RPMI8226 (cell line): ENCODE data around the gene FBN1.

Experiments used
- DNase-seq: peaks from one replicate; pipeline ENCODE4 v3.0.0-alpha.2; 2015

Gene FBN1

DNA sequence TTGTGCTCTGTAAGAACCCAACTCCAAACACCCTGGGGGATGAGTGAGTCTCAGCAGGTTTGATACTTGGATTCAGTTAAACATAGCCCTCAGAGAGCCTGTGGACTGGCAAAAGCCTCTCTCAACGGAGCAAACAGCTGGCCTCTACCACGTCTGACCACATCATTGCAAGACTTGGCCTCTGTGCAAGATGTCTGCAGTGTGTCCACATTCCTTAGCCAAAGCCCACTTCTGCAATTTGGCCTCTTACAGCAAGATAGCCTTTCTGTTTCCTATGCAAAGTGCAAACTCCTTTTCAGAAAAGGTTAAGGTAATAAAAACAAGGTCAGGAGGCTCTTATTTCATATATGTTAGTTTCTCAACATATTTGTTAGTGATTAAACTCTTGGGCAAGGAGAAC, 27.9 kb downstream of the FBN1 start:
- no peak for DNase-seq

DNA sequence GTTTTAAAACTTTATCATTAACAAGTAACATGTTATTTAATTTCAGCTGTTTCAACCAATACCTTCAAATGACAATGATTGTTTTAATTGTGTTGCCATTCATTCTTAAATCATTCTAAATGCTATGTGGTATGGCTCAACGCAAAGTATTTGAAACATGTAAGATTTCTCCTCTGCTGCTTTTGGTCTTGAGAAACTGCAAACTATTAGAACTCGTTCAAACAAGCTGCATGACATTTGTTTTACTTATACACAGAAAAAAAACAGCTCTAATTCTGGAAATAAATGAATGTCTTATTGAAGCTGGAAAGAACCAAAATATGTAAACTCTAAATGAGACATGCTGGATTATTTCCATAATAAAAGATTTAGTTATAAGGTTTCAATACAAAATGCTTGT, 29.3 kb downstream of the FBN1 start:
- DNase-seq, result no peak

GRCh38 chr15:48614051-48614450, 31.5 kb downstream of the FBN1 start:
- DNase-seq, result no peak

DNA sequence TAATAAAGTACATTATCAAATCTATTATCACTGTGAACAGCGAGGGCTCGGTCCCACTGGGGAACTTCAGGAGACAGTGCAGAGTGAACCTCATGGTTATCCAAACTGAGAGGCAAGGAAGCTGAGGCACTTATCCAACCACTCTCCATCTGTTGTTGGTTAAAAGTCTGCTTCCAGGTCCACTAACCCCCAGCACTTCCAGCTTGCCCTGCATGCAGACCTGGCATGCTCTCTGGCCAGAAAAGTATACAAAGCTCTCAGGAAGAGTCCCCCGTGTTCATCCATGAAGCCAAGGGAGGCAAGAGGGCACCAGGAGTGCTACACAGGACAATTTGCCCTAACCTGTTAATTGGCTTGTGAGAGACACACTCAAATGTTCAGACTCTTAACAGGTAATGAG, 36.0 kb downstream of the FBN1 start:
- DNase-seq, result no peak

GRCh38 chr15:48607846-48608245, 37.7 kb downstream of the FBN1 start:
- no peak for DNase-seq

- no peak for DNase-seq
Observed at GRCh38 chr15:48604567-48604966, 40.9 kb downstream of the FBN1 start.

DNA sequence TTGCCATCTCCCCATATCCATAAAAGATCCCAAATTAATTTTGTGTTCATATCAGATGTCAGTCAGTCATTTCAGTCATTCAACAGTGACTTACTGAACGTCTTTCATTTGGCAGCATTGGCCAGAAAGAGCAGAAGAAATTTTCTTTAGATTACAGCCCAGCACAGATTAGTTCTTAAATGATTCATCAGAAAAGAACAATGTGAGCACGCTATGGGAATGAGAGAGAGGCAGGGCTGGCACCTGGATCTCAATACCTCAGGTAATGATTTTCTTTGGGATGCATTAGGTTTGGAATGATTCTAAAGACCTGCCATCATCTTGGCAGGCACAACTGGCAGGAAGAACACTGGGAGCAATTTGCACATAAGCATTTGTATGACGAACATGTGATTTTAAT, 41.6 kb downstream of the FBN1 start:
- DNase-seq, result no peak

- peak; percentile 33 for DNase-seq
Observed at GRCh38 chr15:48603123-48603500, 42.4 kb downstream of the FBN1 start.

GRCh38 chr15:48602358-48603122, 43.0 kb downstream of the FBN1 start:
- DNase-seq, result no peak

DNA sequence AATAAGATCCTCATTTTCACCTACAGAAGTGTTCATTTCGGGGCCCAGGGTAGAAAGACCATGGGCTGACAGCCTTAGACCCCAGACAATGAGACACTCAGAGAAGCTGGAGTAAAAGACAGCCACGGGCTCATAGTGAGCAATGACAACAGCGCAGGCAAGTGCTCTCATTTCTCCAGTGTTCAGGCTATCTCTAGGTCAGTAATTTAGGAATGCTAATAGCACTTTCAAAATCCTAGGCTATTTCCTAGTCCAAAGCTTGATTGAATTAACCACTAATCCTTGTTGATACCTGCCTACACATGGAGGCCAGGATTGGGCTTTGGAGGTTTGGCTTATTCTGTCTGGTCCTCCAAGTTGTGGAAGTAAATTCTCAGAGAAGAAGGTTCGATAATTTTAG, 44.4 kb downstream of the FBN1 start:
- no peak for DNase-seq

DNA sequence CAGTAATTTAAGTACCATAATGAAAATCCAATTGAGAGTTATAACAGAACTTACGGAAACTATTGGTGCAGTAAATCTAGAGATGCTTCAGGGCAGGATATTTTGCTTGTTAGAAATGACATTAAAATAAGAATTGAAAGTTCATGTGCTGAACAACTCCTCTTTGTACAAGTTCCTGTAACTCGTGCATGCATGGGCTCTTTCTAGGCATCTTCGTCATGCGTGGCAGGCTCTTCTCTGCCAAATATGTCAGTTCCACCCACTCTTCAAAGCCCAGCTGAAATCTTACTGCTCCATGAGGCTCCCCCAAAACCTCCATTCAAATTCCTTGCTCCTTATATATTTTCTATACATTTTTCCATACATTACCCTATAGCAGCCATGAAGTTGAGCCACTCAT, 48.7 kb downstream of the FBN1 start:
- DNase-seq, result no peak

- DNase-seq, result no peak
Observed at GRCh38 chr15:48596415-48596814, 49.1 kb downstream of the FBN1 start.

- DNase-seq, result no peak
Observed at GRCh38 chr15:48595981-48596380, 49.5 kb downstream of the FBN1 start.

GRCh38 chr15:48592933-48593332, 52.6 kb downstream of the FBN1 start:
- DNase-seq, result no peak

DNA sequence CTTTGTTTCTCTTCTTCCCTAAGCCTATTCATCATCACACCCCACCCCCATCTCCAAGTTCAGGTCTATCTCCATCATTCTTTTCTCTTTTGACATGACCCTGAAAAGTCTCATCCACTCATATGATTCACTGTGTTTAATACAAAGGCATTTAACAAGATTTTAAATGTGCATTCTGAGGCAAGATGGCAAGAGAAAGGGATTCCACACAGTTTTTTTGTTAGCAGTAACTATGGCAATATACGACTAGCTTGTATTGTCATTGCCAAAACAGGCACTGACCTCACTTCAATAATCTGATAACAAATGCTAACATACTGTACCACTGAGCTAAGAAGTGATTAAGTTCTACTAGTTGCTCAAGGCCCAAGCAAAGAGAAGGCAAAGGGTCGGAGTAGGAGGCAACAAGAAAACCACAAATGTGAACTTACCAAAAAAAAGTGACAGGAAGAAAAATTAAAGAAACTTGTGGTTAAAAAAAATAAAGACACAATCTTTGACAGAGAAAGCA, 53.2 kb downstream of the FBN1 start:
- no peak for DNase-seq

- DNase-seq, result no peak
Observed at GRCh38 chr15:48590723-48591122, 54.8 kb downstream of the FBN1 start.

DNA sequence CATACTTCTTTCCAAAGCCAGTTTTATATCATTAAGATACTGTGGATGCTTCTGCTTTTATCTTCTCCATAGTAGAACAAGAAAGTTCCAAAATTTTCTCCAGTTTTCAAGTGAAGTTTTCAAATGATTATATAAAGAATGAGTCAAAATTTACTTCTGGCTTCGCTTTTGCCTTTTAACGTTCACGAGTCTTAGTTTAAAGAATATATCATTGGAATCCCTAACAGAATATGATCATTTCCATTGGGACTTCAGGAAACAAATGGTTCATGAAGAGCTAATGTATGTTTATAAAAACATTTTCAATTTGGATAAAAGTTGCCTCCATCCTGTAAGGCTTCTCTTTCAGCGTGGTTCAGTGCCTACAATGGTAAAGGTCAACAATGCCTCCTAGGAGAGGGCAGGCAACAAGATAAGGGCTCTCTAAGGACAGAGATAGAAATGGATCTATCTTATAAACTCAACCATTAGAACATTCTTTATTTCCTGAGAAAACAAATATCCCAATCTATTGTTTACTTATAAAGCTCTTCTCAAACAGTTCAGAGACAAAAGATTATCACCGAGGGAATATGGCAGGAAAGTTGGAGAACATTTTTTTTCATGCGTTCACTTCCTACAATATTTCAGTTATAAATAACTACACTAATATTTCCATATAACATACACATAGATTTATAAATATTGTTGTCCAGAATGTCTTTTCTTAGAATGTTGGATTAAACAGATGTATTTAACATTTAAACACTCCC, 60.5 kb downstream of the FBN1 start:
- no peak for DNase-seq

DNA sequence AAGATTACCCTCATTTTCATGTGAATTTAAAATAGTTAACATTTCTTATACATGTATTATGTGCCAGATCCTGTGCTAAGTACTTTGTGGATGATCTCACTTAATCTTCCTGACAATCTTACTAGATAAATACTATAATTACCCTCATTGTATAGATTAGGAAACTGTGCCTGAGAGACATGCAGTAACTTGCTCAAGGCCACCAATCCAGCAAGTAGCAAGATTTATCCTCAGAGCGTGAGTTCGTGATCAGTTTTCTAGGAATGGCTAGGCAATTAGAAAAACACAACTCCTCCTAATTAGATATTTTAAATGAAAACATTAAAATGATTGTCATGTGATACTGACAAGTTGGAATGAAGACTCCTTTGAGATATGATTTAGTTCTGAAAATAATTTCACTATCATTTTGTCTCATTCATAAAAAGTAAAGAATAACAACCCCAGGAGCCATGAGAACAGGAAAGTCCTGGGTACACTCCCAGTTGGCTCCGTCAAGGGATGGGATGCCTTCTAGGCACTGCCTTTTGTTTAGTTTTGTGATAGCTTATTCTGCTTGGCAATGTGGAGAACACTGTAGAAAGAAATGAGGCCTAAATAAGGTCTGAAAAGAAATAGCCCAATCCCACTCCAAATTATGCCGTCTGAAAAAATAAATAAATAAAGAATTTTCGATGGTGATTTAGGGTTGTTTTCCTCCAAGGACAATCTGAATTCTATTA, 61.3 kb downstream of the FBN1 start:
- DNase-seq, result no peak

DNA sequence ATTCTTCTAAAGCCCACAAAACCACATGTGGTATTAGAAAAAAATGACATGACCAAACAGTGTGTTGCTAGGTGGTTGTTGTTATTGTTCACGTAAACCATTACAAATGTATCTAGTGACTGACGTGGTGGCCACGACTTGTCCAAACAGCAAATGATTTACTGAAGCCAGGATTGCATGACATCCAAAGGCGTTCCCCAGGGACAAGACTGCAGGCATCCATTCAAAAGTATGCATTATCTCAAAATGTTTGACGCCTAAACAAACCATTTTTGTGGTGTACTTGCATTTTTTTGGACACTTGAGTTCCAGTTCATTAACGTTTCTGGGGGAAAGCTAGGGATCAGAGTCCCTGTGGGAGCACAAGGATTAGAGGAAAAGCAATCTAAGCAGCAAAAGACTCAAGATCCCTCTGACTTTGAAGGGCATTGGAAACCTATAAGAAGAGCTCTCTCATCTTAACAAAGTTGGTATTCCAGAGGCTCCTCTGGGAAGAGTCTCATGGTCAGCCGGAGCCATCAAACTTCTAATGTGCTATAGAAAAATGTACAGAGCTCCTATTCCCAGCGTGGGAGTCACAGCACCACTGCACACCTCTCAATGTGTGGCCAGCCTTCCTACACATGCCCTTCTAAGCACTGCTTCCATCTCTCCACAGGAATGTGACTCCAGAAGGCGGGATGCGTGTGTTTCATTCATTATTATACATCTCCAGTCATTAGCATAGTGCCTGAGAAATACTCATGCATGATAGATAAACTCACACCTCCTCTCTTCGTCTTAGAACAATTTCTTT, 62.9 kb downstream of the FBN1 start:
- no peak for DNase-seq

- no peak for DNase-seq
Observed at GRCh38 chr15:48581219-48581618, 64.3 kb downstream of the FBN1 start.

GRCh38 chr15:48580736-48581135, 64.8 kb downstream of the FBN1 start:
- DNase-seq, result no peak

DNA sequence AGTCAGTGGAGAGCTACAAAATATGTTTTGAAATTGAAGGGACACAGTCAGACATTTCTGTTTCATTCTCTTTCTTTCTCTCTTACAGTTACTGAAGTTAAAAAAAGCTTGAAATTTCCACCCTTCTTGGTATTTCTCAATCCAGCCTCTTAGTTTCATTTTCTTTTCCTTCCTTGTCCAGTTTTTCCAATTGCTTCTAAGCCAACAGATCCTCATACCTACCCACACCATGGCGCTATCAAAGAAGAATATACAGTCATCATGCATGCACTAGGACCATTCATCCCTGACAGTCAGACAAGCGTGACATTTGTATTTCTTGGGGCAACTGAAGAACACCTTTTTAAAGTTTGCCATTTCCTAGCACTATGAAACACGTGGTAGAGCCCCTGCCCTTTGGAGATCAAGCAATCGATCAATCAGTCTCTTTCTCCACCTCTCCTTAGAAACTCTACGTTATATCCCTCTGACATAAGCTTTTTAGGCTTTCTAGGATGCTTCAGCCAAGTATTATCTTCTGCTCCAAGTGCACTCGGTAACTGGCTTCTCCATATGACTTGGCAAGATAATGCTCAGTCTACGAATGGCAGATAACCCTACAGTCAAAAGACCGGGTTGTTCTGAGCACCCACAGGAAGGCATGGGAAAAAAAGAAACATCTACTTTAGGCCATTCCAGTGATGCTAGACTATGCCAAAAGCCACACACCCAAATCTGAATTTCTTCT, 65.4 kb downstream of the FBN1 start:
- no peak for DNase-seq
